ENCODE measurements around the gene RALGPS1.
A peak's percentile ranks its signal among the peaks of the same experiment; 100 is the strongest.

The RALGPS1 gene, protein sequence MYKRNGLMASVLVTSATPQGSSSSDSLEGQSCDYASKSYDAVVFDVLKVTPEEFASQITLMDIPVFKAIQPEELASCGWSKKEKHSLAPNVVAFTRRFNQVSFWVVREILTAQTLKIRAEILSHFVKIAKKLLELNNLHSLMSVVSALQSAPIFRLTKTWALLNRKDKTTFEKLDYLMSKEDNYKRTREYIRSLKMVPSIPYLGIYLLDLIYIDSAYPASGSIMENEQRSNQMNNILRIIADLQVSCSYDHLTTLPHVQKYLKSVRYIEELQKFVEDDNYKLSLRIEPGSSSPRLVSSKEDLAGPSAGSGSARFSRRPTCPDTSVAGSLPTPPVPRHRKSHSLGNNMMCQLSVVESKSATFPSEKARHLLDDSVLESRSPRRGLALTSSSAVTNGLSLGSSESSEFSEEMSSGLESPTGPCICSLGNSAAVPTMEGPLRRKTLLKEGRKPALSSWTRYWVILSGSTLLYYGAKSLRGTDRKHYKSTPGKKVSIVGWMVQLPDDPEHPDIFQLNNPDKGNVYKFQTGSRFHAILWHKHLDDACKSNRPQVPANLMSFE

DNA sequence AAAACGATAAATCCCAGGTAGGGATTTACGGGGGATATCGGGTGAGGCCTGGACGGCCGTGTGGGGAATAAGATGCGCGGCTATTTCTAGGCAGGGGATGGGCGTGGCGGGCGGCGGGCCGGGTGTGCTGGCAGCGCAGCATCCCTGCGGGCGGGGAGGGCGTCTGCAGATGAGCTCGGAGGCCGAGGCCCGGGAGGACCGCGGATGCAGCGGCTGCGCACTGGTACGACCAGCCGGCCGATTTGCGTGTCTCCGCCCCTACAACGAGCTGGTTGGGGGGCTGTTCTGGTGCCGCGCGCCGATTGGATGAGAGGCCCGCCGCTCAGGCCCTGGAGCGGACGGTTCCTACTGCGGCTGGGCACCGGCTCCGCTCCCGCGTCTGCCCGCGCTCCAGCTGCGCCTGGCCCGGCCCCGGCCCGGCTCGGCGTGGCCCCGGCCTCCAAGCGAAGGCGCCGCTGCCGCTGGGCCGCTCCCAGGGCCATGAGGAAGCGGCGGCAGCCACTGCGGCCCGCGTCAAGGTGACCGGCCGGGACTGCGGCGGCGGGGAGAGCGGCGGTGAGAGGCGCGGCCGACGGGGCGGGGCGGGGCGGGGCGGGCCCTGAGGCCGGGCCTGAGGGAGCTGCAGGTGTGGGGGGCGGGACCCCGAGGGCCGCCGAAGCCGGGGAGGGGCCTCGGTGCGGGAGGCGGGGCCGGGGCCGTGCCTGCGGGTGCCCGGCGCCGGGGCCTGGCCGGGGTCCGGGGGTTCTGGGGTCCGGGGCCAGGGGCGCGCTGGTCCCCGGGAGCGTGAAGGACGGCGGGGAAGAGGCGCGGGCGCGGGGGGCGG lies at the start of gene RALGPS1:
TSS of gene RALGPS1 (plus strand) at position 325 of the 823 bp plus-strand sequence. CDS start 47,508 bp downstream, outside the sequence.
- DNase-seq (ENCODE audit: low spot score) = peak; percentile 97

DNA sequence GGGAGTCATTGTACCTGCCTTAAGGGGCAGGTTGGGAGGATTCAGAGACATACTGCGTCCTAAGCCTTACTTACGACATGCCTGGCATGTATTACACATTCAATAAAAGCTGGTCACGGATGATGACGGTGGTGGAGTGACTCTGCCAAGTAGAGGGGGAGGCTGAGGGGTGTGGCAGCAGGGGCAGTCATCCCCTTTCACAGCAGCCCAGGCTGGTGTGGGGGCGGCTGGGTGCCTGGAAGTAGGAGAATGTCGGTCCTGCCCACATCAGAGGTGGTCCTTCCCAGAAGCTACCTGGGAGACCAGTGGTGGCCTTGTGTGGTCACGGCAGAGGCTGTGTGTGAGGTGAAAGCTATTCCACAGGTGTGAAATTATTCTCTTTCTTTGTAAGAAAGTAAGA lies 45.2 kb upstream of the RALGPS1 start:
- DNase-seq (ENCODE audit: low spot score) = no peak

DNA sequence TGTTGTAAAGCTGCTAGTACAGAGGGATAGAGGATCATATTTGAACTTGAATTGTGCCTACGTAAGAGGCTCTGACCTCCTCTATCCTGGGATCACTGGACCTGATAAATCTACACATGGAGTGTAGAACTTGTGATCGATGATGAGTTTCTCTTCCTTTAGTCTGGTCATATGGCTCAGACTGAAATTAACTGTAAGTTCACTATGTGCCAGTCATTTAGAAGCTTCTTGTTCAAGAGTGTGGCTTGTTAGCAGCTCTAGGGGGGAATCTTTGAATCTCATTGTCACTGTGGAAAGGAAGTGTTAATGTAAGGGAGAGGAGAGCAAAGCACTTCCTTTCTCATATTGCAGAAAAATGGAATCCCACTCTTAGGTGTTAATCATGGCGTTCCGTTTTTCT lies 42.1 kb upstream of the RALGPS1 start:
- no peak for DNase-seq (ENCODE audit: low spot score)

DNA sequence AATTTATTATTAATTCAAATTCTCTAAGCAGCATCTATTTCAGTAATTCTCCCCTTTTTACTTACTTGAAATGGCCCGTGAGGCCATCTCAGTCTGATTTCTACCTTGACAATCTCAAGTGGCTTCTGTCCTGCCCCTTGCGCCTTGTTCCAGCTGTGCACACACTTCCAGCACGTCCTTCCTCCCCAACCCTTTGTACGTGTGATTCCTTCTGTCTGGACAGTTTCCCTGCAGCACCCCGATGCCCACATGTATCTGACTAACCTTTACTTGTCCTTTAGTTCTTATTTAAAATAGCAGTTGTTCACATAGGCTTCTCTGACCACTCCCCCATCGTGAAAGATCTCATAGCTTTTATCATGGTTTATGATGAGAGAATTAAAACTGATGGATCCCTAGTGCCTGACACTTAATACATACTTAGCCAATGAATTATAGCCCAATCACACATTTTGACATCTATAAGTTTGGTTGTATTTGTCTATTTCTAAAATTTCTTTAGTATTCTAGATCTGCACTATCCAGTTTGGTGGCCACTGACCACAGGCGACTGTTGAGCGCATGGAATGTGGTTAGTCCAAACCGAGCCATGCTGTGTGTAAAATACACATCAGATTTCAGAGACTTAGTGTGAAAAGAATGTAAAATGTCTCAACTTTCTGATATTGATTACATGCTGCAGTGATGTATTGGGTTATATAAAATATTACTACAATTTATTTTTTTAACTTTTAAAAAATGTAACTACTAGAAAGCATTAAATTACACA lies 39.9 kb upstream of the RALGPS1 start:
- no peak for DNase-seq (ENCODE audit: low spot score)

DNA sequence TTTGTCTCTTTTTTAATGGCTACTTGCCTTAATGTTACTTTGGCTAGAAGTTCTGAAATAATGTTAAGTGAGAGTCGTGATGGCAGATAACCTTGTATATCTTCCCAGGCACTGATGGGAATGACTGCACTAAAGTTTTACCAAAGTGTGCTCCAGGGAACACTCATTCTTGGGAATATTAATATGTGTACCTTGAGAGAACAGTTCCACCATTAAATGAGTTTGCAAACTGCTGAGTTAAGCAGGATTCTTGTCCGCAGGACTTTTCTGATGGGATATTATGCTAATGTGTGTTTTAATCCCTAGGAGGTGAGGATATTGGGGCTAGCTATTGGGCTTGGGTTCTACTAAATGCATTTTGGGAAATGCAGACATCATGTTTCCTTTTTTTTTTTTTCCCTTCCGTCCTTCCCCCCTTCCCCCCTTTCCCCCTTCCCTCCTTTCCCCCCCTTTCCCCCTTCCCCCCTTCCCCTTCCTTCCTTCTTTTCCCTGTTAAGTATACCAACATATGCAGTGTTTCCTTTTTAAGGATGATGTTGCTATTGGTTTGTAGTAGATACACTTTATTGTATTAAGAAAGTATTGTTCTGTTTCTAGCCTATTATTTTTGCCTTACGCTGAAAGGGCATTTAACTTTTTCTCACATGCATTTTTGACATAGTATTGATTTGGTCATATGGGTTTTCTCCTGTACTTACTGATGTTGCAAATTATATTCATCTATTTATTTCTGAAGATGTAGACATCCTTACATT lies 38.6 kb upstream of the RALGPS1 start:
- DNase-seq (ENCODE audit: low spot score) = no peak

DNA sequence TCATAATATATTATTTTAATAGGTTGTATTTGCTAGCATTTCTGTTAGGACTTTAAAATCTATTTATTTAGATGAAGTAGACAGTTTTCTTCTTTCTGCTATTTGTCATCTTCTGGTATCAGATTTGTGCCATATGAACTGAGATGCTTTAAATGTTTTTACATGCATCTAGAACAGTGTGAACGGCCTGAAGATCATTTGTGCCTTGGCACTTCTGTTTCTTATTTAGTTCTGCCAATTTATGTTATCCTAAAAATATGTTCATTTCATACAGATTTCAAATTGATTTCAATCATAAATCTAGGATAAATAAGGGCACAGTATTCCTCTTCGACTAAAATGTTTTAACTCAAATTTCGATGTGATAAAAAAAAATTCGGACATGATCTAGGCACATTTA lies 38.1 kb upstream of the RALGPS1 start:
- no peak for DNase-seq (ENCODE audit: low spot score)

DNA sequence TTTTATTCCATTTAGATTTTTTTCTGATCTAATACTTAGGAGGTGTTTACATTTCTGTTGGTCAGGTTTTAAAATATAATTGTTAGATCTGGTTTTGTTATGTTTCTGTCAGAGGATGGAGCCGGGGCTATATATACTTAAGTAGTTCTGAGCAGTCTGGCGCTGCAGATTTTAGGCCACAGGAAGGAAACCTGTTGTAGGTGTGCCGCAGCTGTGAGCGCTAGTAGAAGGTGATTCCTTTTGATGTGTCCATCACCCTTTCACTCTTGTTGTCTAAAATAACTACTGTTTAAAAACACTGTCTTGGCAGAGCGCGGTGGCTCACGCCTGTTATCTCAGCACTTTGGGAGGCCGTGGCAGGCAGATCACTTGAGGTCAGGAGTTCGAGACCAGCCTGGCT lies 37.2 kb upstream of the RALGPS1 start:
- no peak for DNase-seq (ENCODE audit: low spot score)

DNA sequence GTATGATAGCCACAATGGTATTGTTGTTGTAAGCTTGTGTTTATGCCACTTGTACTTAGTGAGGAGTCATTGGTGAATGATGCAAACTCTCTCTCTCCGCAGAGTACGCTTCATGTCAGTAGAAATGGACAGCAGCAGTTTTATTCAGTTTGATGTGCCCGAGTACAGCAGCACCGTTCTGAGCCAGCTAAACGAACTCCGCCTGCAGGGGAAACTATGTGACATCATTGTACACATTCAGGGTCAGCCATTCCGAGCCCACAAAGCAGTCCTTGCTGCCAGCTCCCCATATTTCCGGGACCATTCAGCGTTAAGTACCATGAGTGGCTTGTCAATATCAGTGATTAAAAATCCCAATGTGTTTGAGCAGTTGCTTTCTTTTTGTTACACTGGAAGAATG lies 35.3 kb upstream of the RALGPS1 start:
- no peak for DNase-seq (ENCODE audit: low spot score)

DNA sequence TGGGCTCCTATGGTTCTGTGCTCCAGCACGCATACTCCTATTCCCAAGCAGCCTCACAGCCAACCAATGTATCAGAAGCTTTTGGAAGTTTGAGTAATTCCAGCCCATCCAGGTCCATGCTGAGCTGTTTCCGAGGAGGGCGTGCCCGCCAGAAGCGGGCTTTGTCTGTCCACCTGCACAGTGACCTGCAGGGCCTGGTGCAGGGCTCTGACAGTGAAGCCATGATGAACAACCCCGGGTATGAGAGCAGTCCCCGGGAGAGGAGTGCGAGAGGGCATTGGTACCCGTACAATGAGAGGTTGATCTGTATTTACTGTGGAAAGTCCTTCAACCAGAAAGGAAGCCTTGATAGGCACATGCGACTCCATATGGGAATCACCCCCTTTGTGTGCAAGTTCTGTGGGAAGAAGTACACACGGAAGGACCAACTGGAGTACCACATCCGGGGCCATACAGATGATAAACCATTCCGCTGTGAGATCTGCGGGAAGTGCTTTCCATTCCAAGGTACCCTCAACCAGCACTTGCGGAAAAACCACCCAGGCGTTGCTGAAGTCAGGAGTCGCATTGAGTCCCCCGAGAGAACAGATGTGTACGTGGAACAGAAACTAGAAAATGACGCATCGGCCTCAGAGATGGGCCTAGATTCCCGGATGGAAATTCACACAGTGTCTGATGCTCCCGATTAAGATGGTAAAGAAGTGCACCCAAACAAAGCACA lies 34.2 kb upstream of the RALGPS1 start:
- DNase-seq (ENCODE audit: low spot score) = no peak

DNA sequence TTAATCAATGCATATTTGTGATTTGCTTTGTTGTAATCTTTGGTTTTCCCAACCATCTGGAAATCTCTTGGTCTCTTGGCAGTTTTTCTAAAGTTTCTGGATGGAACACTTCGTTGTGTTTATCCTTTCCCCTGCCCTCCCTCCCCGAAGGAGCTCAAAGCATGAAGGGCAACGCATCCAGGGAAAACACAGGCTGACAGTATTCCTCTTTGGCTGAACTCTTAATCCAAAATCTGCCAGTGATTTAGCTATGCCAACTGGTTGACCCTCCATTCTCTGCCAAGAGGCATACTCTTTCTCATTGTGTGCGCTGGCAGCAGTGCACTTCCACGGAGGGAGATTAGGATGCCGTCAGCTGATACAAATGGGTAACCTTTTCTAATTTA lies 33.6 kb upstream of the RALGPS1 start:
- no peak for DNase-seq (ENCODE audit: low spot score)

DNA sequence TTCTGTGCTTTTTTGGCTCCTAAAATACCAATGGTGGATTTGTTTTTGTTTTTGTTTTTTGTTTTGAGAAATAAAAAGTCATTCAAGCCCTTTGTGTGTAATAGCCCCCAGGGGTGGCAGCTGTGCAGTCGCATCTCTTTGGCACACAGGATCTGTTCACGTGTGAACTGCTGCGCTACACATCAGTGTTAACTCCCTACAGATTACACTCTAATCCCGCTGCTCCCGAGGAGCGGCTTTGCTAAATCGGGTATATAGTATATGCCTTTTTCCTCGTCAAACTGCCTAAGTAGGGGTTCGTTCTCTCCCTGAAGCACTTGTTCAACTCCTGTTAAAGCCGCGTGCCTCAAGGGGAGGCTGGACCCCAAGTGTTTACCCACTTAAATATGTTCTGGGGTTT lies 31.8 kb upstream of the RALGPS1 start:
- no peak for DNase-seq (ENCODE audit: low spot score)

DNA sequence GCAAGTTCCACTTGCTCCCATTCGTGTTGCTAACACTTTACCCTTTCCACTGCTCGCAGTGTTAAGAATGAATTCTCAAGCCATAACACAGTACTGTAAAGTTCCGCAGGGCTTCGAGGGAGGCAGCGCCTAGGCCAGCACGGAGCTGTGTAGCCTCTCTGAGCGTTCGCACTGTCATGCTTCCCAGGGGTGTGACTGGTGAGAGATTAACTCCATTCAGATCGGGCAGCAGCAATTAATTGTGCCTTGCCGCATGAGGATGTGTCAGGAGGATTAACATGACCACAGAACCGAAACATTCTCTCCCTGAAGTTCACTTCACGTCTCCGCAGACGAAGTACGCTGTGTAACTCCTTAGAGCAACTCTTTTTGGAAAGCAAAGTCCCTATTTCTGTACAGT lies 30.9 kb upstream of the RALGPS1 start:
- no peak for DNase-seq (ENCODE audit: low spot score)

DNA sequence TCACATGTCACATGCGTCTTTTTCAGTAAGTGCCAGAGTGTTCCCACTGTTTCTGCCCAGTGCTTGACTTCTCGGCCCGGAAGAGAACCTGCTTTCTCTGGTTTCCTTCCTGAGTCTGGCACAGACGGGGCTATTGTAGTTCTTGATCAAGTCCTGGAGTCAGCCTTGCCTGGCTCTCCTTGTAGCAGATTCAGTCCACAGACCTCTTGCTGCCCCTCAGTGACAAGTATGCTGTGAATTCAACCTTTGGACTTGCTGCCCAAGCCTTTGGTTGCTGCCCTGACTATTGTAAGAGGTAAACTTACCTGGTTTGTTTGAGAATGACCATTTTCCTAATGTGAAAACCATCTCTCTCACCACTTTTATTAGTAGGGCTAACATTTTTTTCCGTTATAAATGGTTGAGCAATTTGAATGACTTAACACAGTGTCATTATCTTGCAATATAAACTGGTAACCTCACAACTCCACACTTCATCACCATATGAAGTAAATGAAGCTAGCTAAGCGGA lies 29.4 kb upstream of the RALGPS1 start:
- no peak for DNase-seq (ENCODE audit: low spot score)

DNA sequence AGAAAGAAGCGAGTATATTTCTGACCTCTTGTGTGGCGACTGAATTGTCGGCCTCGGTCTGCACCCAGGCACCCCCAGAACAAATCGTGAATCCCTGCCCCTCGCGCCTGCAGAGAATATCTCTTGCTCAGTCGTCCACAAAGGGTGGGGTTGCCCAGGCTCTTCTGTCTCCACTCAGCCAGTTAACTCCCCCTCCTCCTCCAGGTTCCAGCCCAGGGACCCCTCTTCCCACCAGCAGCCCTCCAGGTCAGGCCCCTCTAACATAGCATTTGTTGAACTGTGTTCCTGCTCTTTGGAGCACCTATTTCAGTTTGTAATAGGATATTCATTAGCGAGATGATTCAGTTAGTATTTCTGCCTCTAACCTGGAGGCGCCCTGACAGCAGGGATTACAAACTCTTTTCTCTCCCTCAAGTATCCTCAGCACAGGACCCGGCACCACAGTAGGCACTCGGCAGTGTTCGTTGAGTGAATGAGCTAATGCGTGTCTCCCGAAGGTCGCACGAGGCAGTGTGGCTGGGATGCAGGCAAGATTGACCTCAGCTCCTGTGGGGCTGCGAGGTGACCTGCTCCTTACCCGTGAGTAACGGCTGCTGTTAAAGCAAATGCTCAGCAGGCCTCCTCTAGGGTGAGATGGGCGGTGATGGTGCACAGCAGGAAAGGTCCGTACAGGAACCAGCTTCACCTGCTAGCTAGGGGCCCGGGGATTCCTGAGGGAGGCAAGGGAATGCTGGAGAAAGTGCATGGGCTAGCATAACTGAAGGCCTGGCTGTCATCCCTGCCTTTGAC lies 28.4 kb upstream of the RALGPS1 start:
- peak; percentile 28 for DNase-seq (ENCODE audit: low spot score)

DNA sequence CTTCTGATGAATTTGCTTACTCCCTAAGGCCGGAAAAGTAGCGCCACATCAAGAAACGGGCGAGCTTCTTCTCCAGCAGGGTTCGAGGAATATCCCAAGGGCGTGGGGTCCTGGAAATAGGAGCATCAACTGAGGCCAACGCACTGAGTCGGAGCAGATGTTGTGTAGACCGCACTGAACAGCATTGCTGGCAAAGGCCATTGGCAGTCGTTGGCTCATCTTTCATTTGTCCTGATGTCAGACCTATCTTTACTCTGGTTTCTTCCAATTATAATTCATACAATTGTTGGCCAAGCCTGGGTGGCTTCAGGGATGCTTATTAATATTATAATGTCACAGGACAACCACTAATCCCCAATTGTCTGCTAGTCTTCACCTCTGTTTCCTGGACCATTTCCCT lies 27.7 kb upstream of the RALGPS1 start:
- DNase-seq (ENCODE audit: low spot score) = no peak

DNA sequence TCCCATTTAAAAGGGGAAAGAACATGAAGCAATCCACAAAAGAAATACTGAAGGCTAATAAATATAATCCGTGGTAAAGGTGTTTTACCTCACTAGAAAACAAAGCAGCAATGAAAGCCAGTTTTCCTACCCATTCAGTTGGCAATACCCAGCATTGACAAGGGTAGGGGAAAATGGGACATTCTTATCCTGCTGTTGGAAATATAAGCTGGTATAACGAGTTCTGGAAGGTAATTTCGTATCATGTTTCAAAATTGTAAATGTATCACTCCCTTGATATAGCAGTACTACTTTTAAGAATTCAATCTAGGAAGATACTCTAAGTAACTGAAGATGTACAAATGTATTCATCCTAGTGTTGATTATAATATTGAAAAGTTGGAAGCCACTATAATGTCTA lies 22.9 kb upstream of the RALGPS1 start:
- DNase-seq (ENCODE audit: low spot score) = no peak

DNA sequence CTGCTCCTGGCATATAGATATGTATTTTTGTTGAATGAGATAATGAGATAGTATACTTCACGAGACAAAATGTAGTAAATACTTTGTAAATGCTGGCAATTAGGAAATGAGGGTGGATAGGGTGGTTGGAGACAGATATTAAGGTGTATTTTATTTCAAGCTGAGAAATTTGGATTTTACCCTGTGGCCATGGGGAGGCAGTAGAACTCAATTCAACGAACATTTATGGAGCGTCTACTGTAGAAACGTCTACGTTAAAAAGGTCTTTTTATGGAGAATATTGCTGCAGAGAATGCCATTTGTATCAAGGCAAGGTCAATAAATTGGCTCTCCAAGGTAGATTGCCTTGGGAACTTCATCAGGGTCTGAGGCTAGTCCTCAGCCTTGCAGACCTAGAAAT lies 21.5 kb upstream of the RALGPS1 start:
- peak; percentile 37 for DNase-seq (ENCODE audit: low spot score)

DNA sequence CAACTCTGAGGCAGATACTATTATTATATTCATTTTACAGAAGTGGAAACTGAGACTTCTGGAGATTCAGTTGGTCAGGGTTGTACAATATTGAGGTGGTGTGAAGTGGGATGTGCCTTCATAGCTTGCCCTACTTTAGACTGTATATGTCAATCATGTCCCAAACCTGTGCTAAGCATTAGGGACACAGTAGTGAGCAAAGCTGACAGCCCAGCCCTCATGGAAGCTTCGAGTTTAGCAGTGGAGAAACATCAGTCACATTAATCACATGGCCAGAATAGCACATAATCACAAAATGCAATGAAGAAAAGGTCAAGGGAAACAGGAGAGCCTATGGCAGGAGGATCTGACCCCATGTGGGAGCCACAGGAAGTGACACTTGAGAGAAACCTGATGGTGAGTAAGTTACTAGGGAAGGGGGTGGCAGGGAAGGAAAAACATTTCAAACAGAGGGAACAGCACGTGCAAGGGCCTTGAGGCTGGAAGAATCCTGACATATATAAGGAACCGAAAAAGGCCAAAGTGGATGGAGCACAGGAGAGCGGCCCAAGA lies 20.5 kb upstream of the RALGPS1 start:
- DNase-seq (ENCODE audit: low spot score) = no peak

DNA sequence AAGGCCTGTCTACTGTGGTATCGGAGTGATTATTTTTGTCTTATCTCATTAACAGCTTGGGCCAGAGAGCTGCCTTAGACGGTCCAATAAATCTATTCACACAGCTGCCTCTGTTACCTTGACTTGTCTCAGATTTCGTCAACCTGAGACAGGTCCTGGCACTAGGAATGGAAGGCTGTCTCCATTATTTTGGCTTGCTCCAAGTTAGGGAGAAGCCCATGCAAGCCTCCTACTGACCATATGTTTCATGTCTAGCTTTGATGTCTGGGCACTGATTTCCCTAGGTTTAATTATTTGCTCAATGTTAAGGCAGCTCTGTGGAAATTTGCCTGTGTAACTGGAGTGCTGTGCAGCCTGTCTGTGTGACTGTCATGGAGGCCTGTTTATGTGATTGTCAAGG lies 12.4 kb upstream of the RALGPS1 start:
- DNase-seq (ENCODE audit: low spot score) = no peak

DNA sequence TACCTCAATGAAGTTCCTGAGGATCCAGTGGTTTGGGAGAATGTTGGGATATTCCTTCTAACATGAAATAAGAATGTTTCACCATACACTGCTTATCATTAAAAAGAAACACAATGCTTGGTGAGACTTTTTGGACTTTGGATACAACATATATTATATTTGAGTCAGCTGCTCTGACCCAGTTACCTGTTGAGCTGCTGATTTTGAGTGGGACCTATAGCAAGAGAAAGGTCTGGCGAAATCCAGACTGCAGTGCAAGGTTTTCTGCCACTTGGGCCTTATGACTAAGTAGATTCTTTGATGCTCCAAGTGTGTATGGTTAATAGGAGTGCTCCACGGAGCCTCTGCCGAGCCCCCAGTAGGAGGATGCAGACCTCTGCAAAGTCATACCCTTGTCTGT lies 10.0 kb upstream of the RALGPS1 start:
- DNase-seq (ENCODE audit: low spot score) = no peak
